BE2C (cell line): ENCODE results near the gene TMEM150A.

Source experiments
- DNase-seq: peaks from one replicate; pipeline ENCODE4 v3.0.0-alpha.2; 2020
- H3K27me3 ChIP-seq: fragments of 250-450 bp; sonication (Bioruptor Pico); 2 replicates; pipeline ENCODE4 v1.5.1; 2020; ENCODE audit warnings: mild to moderate bottlenecking
- H3K36me3 ChIP-seq: fragments of 250-450 bp; sonication (Bioruptor Pico); 2 replicates; pipeline ENCODE4 v1.5.1; 2020; ENCODE audit warnings: mild to moderate bottlenecking
- H3K4me1 ChIP-seq: fragments of 250-450 bp; sonication (Bioruptor Pico); 2 replicates; pipeline ENCODE4 v1.5.1; 2020
- H3K4me3 ChIP-seq: 2 replicates; pipeline ENCODE4 v1.5.1; 2011; ENCODE audit warnings: low read depth, low read length
- H3K9me3 ChIP-seq: fragments of 250-450 bp; sonication (Bioruptor Pico); 2 replicates; pipeline ENCODE4 v1.5.1; 2020
- TF ChIP-seq, protein P1 (sequence below): IDR thresholded peaks from 2 replicates; pipeline ENCODE4 v1.5.1; 2012; ENCODE audit warnings: mild to moderate bottlenecking, low read depth, low read length

Gene TMEM150A

DNA sequence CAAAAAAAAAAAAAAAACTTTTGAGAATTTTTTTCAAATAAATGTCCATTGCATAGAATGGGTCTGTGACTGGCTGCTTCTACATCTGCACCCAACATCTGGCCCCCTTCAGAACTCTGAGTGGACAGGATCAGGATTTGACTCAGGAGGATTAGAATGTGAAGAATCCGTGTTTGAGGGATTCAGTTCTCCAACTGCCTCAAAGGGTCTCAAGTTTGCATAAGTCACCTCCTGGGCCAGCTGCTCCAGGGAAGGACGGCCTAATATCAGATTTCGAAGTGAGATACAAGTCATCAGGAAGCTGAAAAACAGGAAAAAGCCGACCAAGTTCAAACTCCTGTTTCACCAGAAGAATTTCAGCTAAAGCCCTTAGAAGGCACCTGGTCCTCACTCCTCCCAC is 52.7 kb downstream of the TMEM150A start:
- TF ChIP-seq, protein P1, sequence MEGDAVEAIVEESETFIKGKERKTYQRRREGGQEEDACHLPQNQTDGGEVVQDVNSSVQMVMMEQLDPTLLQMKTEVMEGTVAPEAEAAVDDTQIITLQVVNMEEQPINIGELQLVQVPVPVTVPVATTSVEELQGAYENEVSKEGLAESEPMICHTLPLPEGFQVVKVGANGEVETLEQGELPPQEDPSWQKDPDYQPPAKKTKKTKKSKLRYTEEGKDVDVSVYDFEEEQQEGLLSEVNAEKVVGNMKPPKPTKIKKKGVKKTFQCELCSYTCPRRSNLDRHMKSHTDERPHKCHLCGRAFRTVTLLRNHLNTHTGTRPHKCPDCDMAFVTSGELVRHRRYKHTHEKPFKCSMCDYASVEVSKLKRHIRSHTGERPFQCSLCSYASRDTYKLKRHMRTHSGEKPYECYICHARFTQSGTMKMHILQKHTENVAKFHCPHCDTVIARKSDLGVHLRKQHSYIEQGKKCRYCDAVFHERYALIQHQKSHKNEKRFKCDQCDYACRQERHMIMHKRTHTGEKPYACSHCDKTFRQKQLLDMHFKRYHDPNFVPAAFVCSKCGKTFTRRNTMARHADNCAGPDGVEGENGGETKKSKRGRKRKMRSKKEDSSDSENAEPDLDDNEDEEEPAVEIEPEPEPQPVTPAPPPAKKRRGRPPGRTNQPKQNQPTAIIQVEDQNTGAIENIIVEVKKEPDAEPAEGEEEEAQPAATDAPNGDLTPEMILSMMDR = no peak
- H3K9me3 ChIP-seq = no peaks in the 10 kb centered on the region
- H3K36me3 ChIP-seq = peaks cover 11% of the 10 kb centered on the region
- no peak overlapping the region for H3K4me3 ChIP-seq
- H3K4me1 ChIP-seq = no peaks in the 10 kb centered on the region
- H3K27me3 ChIP-seq = peaks cover 3% of the 10 kb centered on the region; the same call in 1 of the 2 replicates
- no peak for DNase-seq

DNA sequence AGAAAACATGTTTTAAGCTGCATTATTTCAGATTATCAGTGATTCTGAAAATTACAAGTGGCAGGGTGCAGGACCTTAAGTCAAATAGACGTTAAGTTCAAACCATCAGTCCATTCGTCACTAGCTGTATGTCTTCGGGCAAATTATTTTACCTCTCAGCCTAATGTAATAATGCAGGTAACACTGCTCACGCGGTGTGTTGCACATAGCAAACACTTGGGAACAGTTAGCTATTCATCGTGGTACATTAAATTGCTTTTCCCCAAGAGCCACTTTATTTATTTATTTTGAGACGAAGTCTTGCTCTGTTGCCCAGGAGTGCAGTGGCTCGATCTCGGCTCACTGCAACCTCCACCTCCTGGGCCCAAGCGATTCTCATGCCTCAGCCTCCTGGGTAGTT is 53.4 kb downstream of the TMEM150A start:
- TF ChIP-seq, protein P1 = no peak
- no peaks in the 10 kb centered on the region for H3K9me3 ChIP-seq
- no peaks in the 10 kb centered on the region for H3K4me1 ChIP-seq

DNA sequence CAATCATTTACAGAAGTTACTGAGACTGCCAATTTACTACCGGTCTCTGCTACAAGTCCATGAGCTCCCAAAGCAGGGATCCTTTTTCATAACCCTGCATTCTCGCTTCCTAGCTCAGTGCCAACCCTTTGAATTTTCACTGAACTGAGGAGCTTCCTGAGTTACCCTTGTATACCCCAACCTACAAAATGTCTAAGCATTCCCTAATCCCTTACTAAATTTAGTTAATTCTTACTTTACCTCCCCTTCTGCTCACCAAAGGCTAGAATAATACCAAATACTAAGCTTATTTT is 53.9 kb downstream of the TMEM150A start:
- no peaks in the 10 kb centered on the region for H3K9me3 ChIP-seq
- no peak overlapping the region for H3K4me3 ChIP-seq
- TF ChIP-seq, protein P1 = no peak
- DNase-seq = no peak
- H3K27me3 ChIP-seq = peaks cover 3% of the 10 kb centered on the region; the same call in 1 of the 2 replicates
- H3K36me3 ChIP-seq = peaks cover 23% of the 10 kb centered on the region
- no peaks in the 10 kb centered on the region for H3K4me1 ChIP-seq

More for the DNA sequence above, 53.4 kb downstream of the TMEM150A start:
- no peak for DNase-seq
- Histone ChIP-seq H3K4me3 (no peak overlapping the region), H3K36me3 (peaks cover 18% of the 10 kb centered on the region), H3K27me3 (peaks cover 3% of the 10 kb centered on the region; the same call in 1 of the 2 replicates)
